HG03432 (cell line): Measurements from ENCODE around the gene COL24A1.
"Not testable (repeated sequence)": the region's sequence is repeated elsewhere in the genome, so short reads cannot be mapped to it uniquely, and the experiment has no call there.

Experiments used
- ATAC-seq: cut with Tn5 transposase; IDR thresholded peaks from one replicate; pipeline ENCODE4 v1.9.1; 2021; ENCODE audit warnings: mild to moderate bottlenecking, moderate library complexity; ENCODE audit not compliant: unreplicated experiment

Gene COL24A1

DNA sequence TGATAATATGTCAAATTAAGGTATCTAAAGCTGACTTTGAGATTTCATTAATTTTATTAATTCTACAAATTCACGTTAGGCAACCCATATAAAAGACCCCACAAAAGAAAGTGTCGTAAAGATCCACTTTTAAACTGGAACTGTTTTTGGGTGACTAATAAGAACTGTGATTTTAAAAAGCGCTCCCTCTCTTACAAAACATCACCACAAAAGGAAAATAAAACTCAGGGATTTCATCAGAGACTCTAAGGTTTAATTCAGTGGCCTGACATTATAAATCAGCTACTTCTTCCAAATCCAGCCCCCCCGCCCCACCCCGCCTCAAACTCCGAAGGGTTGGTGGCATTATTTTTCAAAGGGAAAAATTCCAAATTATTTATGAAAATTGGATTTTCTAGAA, 2.7 kb downstream of the COL24A1 start:
- ATAC-seq, result no peak

- no peak for ATAC-seq
Measured at GRCh38 chr1:86152887-86153286, 3.7 kb downstream of the COL24A1 start.

- no peak for ATAC-seq
Measured at GRCh38 chr1:86151427-86151826, 5.1 kb downstream of the COL24A1 start.

GRCh38 chr1:86150553-86151055, 6.0 kb downstream of the COL24A1 start:
- ATAC-seq, result no peak

DNA sequence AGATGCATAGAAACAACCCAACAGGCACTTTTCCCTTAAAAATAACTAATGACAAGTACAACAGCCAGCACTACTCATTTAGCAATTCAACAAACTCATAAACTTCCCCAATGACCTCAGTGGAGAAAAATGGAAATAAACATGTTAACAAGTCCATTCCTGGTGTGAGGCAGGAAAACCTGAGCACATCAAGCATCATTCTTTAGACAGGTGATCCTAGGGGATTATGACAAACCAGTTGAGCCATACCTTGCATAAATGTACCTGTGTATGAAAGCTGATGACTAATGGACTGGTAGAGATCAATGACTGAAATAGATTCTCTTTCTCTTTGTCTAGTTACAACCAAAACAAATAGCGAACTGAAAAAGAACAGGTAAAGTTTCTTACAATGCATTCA, 7.0 kb downstream of the COL24A1 start:
- ATAC-seq, result no peak

DNA sequence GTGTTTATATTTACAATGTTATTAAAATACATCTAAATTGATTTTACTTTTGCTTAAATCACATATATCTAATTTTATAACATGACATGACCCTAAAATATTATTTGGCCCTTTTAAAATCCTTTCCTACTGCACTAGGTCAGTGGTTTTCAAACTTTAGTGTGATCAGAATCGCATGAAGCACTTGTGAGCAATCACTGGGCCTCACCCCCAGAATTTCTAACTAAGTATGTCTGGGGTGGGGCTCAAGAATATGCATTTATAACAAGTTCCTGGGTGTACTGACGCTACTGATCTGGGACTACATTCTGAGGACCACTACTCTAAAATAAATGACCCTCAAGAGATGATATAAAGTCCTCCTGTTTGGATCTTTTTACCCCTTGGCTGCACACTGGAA, 8.8 kb downstream of the COL24A1 start:
- no peak for ATAC-seq

GRCh38 chr1:86146566-86146965, 10.0 kb downstream of the COL24A1 start:
- ATAC-seq, result no peak

GRCh38 chr1:86140281-86140880, 16.2 kb downstream of the COL24A1 start:
- ATAC-seq, result no peak

DNA sequence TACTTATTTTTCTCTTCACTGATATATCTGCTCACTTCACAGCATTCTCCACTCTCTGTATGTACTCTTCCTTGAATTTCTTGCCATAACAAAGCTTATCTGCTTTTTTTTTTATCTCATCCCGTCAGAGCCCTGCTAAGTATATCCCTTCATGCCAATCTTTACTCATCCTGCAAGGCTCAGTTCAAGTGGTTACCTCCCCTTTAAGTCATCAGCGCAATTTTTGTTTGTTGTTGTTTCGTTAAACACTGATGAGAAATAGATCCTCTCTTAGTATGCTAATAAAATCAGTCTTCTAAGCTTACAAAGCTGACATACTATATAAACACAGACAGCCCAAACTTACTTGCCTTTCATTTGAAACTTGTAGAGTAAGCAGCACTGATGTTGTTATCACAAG, 17.8 kb downstream of the COL24A1 start:
- no peak for ATAC-seq

DNA sequence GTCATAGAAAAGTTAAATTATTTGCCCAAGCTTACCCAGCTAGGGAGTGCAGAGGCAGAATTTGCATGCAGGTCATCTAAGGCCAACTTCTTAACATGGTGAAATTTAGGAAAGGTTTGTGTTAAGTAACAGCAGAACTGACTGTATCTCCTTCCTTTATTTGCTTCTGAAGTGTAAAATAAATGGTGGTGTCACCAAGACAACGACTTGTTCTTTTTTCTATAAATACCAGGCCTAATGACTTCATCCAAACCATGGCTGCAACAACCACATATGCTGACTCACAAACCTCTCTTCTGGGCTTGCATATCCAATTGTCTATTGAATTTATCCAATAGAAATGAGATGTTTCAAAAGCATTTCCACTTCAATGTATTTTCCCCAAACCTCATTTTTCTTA, 19.1 kb downstream of the COL24A1 start:
- ATAC-seq, result no peak

DNA sequence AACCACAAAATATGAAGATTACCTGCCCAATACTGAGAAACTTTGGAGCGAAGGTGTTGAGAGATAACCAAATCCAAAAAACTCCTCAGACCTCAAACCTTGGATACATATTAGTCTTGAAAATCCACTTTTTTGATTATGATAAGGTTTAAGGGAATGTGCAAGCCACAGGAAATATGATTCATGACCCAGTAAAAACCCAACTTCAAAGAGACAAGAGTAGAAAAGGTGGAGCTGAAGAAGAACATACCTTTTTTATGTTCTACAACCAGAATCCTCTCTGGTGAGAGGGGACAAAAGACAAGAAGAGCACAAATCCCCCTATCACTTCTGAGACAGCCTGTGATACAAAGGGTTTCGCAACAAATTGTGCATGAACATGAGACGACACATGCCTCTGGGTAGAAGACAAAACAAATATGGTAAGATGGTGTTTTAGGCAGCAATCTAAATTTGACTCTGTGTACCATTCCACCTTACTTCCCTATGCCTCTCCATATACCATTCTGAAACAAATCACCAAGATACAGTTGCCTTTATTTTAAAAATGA, 37.3 kb downstream of the COL24A1 start:
- no peak for ATAC-seq

GRCh38 chr1:86114816-86115400, 41.7 kb downstream of the COL24A1 start:
- ATAC-seq, result no peak

DNA sequence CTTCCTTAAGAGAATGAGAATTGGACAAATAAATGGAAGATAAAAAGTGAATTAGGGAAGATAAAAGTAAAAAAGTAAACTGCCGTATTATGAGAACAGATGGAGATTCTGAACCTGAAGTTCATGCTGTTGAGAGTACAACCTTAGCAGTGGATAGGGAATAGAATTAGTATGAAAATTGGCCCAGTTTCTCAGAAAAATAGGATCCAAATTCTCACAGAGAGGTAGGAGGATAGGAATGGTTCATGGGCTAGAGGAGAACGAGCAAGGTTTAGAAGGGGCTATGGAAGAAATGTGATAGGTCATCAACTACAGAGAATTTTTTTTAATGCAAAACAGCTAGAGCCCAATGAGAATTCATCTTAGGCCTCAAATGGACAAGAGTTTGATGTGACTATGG, 42.3 kb downstream of the COL24A1 start:
- no peak for ATAC-seq

DNA sequence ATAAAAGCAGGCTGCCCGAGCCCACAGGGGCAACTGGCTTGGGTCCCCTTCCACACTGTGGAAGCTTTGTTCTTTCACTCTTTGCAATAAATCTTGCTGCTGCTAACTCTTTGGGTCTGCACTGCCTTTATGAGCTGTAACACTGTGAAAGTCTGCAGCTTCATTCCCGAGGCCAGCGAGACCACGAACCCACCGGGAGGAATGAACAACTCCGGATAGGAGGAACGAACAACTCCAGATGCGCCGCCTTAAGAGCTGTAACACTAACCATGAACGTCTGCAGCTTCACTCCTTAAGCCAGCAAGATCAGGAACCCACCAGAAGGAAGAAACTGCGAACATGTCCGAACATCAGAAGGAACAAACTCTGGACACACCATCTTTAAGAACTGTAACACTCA, 45.0 kb downstream of the COL24A1 start:
- ATAC-seq, result not testable (repeated sequence)

GRCh38 chr1:86110451-86111129, 46.0 kb downstream of the COL24A1 start:
- no peak for ATAC-seq

GRCh38 chr1:86105533-86105866, 51.1 kb downstream of the COL24A1 start:
- ATAC-seq, result no peak

- ATAC-seq, result no peak
Measured at GRCh38 chr1:86104606-86105532, 51.7 kb downstream of the COL24A1 start.

DNA sequence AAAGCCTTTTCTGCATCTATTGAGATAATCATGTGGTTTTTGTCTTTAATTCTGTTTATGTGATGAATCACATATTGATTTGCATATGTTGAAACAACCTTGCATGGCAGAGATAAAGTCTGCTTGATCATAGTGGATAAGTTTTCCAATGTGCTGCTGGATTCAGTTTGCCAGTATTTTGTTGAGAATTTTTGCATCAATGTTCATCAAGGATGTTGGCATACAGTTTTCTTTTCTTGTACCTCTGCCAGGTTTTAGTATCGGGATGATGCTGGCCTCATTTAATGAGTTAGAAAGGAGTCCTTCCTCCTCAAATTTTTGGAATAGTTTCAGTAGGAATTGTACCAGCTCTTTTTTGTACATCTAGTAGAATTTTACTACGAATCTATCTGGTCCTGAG, 55.0 kb downstream of the COL24A1 start:
- no peak for ATAC-seq

- no peak for ATAC-seq
Measured at GRCh38 chr1:86100401-86100800, 56.2 kb downstream of the COL24A1 start.

DNA sequence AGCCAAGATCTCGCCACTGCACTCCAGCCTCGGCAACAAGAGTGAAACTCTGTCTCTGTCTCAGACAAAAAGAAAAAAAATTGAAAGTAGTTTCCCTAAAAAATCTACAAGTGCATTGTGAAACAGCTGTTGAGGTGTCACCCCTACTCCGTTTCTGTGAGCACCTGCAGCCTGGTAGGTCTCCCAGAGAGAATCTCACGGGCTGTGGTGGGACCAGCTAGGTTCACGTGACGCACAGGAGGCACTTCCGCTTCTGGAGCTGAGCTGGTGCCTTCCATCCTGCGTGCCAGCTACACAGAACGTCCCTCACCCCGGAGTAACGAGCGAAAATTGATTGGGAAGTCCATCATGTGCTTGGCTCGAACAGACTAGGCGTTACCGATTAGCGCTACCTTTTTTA, 66.8 kb downstream of the COL24A1 start:
- no peak for ATAC-seq

- ATAC-seq, result peak; percentile 49
Measured at GRCh38 chr1:86085741-86086409, 70.7 kb downstream of the COL24A1 start.
